ENCODE data around the gene INPP5A.

INPP5A gene

GRCh38 chr10:132560241-132560731 is 22.7 kb downstream of the INPP5A start:
- H3K4me3 ChIP-seq (ENCODE audit: low read length): no peak overlapping the region
- no peak for TF ChIP-seq CTCF (conservative IDR thresholded peaks at IDR 0.05; ENCODE audit: low read depth, low read length)

GRCh38 chr10:132562177-132562915 is 24.8 kb downstream of the INPP5A start:
- no peak overlapping the region for H3K4me3 ChIP-seq (ENCODE audit: low read length)
- no peak for TF ChIP-seq CTCF (conservative IDR thresholded peaks at IDR 0.05; ENCODE audit: low read depth, low read length)
- DNase-seq (ENCODE audit: low read depth): no peak

More at GRCh38 chr10:132560241-132560731, 22.7 kb downstream of the INPP5A start:
- DNase-seq (ENCODE audit: low read depth): no peak

GRCh38 chr10:132562916-132563456 is 25.4 kb downstream of the INPP5A start:
- no peak for DNase-seq (ENCODE audit: low read depth)

GRCh38 chr10:132563485-132564248 is 26.1 kb downstream of the INPP5A start:
- TF ChIP-seq CTCF (conservative IDR thresholded peaks at IDR 0.05; ENCODE audit: low read depth, low read length): no peak
- DNase-seq (ENCODE audit: low read depth): no peak
- no peak overlapping the region for H3K4me3 ChIP-seq (ENCODE audit: low read length)

More at GRCh38 chr10:132562916-132563456, 25.4 kb downstream of the INPP5A start:
- H3K4me3 ChIP-seq (ENCODE audit: low read length): no peak overlapping the region
- TF ChIP-seq CTCF (conservative IDR thresholded peaks at IDR 0.05; ENCODE audit: low read depth, low read length): no peak

- TF ChIP-seq CTCF (conservative IDR thresholded peaks at IDR 0.05; ENCODE audit: low read depth, low read length): no peak
- H3K4me3 ChIP-seq (ENCODE audit: low read length): no peak overlapping the region
- DNase-seq (ENCODE audit: low read depth): no peak
These were observed 26.6 kb downstream of the INPP5A start for GRCh38 chr10:132564249-132564605.

- DNase-seq (ENCODE audit: low read depth): no peak
- TF ChIP-seq CTCF (conservative IDR thresholded peaks at IDR 0.05; ENCODE audit: low read depth, low read length): no peak
- no peak overlapping the region for H3K4me3 ChIP-seq (ENCODE audit: low read length)
These were observed 27.1 kb downstream of the INPP5A start for GRCh38 chr10:132564690-132565089.
